HG02885 (cell line): ENCODE results near the gene BEND3.
"Not testable (repeated sequence)": the region's sequence is repeated elsewhere in the genome, so short reads cannot be mapped to it uniquely, and the experiment has no call there.

Experiments used
- ATAC-seq: cut with Tn5 transposase; IDR thresholded peaks from one replicate; pipeline ENCODE4 v1.9.1; 2021; ENCODE audit warnings: mild to moderate bottlenecking; ENCODE audit not compliant: unreplicated experiment, poor library complexity

The BEND3 gene

DNA sequence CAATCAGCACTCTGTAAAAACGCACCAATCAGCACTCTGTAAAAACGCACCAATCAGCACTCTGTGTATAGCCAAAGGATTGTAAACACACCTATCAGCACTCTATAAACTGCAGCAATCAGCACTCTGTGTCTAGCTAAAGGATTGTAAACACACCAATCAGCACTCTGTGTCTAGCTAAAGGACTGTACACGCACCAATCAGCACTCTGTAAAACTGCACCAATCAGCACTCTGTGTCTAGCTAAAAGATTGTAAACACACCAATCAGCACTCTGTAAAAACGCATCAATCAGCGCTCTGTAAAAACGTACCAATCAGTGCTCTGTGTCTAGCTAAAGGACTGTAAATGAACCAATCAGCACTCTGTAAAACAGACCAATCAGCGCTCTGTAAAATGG is 30.9 kb downstream of the BEND3 start:
- not testable (repeated sequence) for ATAC-seq

DNA sequence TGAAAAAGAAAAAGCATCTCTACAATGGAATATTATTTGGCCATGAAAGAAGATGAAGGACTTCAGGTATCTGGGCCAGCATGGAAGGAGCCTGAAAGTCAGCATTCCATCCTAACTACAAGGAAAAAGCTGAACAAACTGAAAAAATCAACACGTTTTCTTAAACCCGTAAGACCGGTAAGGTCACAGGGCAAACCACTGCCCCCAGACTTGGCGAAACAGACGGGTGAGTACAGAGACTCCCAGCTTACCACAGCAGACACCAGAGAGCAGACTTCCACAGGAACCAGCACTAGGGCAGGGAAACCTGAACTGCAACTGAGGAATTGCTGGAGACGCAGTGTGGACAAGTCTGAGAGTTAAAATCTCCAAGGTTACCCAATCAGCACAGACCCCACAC is 31.4 kb downstream of the BEND3 start:
- no peak for ATAC-seq

DNA sequence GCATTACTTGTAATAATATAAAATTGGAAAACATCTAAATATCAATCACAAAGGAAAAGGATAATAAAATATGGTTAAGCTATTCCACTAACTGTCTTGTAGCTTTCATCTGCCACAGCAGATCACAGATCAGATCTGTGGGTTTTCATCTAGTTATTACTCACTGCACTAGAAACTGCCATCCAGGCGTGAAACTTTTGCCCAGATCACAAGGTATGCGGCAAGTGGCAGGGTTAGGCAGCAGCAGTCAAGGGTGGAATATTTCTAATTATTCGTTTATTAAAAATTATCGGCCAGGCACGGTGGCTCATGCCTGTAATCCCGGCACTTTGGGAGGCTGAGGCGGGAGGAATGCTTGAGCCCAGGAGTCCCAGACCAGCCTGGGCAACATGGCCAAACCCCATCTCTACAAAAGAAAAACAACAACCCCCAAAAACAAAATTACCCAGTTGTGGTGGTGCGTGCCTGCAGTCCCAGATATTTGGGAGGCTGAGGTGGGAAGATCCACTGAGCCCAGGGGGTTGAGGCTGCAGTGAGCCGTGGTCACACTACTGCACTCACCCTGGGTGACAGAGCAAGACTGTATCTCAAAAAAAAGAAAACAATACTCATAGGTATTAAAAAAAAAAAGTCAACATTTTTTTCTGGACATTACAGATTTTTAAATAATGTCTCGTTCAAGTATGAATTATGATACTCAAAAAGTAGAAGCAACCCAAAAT is 32.1 kb downstream of the BEND3 start:
- ATAC-seq, result peak; percentile 40

DNA sequence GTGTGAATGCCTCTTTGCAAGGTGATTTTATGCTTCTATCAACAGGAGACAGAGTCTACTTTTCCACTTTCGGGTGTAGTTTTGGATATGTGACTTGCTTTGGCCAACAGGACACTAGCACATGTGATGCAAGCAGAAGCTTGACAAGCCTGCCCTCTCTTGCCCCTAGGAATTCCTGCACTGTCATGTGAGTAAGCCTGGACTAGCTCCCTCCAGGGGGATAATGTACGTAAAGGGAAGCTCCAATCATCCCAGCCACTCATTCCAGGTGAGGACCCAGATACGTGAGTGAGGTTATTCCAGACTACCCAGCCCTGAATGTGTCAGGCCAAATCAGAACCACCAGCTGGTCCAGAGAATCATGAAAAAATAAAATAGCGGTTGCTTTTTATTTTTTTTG is 33.3 kb downstream of the BEND3 start:
- ATAC-seq, result no peak

DNA sequence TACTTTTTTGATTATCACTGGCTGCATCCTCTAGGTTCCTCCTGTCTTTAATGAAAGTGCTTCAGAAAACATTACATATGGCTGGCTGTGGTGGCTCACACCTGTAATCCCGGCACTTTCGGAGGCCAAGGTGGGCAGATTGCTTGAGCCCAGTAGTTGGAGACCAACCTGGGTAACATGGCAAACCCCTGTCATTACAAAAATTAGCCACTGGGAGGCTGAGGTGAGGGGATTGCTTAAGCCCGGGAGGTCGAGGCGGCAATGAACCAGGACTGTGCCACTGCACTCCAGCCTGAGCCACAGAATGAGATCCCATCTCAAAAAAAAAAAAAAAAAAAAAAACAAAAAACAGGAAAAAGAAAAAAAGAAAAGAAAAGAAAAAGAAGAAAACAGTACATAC is 35.3 kb downstream of the BEND3 start:
- no peak for ATAC-seq

DNA sequence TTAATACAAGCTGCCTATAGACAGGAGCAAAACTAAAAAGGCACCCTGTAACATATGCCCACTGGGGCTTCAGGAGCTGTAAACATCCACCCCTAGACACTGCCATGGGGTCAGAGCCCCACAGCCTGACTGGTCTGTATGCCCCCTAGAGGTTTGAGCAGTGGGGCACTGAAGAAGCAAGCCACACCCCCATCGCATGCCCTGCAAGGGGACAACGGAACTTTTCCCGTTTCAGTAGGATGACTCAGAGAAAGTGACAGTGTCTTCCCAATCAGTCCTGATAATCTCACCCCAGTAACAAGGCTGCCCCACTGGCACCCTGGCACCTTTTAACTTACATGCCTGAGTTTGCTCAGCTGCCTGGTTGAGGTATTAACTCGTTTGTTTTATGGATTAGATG is 35.9 kb downstream of the BEND3 start:
- ATAC-seq, result no peak

DNA sequence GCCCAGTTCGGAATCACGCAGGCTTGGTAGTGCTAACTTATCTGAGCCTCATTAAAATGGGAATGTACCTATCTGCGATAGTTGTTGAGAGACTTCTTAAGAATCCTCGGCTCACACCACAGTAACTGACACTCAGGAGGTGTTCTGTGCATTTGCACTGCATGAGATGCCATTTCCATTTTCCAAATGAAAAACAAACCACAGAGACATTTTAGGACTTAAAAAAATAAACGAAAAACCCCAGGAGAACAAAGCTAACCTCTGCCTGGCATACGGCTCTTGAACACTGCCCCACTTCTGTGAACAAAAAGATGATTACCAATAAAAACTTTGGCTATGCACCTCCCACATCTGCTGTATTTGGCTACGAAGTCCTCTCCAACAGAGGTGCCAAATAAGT is 37.6 kb downstream of the BEND3 start:
- no peak for ATAC-seq

DNA sequence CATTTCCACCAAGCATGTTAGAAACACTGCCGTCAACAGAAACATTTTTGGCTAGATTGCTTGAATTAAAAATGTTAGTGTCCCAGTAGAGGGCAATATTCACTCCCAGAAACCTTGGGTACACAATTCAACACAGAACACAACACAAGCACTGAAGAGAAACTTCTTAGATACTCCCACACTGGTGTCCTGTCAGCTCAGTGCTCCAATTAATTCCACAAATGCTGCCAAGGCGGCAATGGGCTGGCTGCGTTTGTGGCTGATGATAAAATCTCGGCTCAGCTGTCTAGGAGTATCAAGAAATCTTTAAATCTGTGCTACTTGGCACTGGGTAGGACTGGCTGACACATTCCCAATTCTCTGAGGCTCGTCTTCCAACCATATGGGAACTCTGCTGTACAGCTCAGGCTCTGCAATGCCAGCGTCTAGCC is 39.3 kb downstream of the BEND3 start:
- ATAC-seq, result no peak

DNA sequence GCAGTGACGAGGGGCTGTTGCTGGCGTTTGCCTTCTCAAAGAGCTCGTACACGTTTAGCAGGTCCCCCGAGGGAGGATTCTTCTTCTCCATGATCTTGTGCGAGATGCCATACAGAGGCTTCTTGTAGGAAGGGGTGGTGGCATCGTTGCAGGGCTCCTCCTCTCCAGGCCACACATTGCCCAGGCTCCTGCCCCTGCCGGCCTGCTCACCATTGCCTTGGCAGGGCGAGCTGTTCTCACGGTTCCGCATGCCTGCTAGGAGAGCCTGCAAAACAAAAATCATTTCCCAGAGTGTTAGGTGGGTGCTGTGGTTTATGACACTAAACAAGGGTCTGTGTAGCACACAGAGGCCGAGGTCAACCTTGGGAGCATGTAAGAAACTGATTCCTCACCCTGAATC is 44.6 kb downstream of the BEND3 start:
- ATAC-seq, result no peak

DNA sequence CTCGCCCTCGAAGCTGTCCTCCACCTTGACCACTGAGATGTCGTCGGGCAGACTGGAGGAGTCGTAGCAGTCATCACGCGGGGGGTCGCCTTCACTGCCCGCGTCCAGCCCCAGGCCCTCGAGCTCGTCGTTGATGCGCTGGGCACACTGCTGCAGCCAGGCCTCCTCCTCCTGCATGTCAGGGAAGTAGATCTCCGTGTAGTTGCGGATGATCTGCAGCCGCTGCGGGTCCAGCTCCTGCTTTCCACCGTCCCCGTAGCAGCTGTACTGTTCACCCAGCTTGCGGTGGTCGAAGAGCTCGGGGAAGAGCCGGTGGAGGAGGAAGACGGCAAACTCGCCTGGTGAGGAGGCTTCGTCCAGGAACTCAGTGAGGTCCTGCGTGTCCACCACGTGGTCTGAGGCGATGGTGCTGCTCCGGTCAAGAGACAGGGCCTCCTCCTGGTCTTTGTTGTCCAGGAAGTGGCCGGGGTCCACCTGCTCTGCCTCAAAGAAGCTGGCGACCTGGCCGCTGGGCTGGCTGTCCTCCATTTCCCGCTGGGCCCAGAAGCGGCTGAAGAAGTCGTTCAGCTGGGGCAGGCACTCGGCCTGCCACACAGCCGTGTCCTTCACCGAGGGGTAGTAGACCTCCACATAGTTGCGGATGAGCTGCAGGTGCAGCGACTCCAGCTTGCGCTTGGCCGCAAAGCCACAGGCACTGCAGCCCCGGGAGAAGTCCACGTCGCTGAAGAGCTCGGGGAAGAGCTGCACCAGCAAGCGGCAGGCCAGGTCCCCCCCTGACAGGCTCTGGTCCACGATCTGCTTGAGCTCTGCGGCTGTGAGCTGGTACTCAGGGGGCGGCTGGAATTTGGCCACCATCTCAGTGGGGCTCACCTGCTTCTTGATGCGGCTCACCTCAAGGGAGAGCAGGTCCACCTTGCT is 45.4 kb downstream of the BEND3 start:
- ATAC-seq, result no peak

DNA sequence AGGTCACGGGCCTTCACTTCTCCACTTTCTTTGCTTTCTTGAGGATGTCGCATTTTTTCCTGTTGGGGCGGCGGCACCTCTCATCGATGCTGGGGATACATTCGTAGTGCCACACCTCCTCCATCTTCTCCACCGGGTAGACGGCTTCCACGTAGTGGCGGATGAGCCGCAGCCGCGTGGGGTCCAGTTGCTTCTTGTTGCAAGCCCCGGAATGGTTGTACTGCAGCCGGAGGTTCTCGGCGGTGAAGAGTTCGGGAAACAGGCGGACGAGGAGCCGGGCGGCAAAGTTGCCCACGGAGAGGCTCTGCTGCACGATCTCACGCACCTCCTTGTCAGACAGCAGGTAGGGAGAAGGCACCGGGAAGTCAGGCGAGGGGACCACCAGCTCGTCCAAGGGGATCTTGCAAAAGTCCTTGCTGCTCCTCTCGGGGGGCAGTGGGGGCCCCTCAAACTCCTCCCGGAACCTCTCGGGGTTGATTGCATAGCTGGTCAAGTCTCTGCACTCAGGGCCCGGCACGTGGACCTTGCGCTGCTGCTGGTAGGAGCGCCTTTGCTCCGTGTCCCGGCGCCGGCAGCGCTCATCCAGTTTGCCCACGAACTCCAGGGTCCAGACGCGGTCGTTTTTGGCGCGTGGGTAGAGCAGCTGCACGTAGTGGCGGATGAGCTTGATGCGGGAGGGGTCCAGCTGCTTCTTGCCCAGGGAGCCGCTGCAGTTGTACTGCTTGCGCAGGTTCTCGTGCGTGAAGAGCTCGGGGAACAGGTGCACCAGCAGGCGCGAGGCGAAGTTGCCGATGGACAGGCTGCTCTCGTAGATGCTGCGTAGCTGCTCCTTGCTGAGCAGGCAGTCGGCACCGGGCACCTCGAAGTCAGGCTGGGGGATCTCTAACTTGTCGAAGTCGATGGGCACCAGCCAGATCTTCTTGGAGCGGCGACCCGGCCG is 46.4 kb downstream of the BEND3 start:
- no peak for ATAC-seq

DNA sequence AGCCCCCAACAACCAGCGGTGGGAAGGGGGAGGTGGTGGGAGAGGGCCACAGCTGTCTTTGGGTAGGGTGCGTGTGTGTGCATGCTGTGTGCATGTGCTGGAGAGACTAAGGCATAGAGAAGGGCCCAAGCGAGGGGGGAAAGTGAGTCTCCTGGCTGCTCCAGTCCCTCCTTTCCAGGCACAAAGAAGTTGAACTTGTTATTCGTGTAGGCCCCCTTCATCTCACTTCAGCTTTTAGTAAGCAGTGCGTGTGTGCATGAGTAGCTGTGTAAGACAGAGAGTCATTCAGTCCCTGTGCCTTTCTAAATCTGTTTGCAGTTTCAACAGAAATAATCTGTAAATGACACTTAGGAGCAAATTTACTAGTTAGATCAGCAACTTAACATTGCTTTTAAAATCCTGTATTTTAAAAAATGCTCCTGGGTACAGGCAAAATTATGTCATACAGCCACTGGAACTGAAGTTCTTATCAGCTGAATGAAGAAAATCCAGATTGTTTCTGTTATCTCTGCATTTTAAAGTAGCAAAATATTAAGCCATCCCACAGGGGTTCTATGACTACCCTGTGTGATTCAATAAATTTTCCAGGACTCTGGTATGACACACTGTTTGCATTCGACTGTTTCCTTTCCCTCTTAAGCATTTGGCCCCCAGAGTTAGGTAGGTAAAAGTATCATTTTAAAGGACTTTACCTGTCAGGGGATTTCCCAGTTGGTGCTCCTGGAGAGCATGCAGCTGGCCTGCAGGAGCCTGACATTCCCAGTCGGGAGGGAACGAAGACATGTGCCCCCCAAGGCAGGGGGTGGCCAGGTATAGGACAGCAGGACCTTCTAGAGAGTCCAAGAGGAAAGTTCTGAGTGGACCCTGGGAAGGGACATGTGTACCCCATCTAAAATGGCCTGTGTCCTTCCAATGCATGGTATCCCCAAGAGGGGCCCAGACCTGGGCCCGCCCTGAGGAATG is 48.3 kb downstream of the BEND3 start:
- peak; percentile 70 for ATAC-seq

DNA sequence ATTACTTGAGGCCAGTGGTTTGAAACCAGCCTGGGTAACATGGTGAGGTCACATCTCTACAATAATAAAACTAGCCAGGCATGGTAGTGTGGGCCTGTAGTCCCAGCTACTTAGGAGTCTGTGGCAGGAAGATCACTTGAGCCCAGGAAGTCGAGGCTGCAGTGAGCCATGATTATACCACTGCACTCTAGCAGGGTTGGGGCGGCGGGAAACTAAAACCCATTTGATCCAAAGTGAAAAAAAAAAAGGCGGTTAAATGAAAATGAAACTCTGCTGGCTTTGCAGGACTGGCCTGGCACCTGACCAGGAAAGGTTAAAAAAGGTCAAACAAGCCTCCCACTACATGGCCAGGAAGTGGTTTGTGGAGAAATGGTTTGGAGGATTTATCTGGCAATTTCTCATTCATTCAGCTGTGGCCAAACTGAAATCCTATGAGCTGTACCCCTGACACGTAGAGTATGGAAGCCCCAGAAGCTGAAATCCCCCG is 50.7 kb downstream of the BEND3 start:
- ATAC-seq, result no peak

DNA sequence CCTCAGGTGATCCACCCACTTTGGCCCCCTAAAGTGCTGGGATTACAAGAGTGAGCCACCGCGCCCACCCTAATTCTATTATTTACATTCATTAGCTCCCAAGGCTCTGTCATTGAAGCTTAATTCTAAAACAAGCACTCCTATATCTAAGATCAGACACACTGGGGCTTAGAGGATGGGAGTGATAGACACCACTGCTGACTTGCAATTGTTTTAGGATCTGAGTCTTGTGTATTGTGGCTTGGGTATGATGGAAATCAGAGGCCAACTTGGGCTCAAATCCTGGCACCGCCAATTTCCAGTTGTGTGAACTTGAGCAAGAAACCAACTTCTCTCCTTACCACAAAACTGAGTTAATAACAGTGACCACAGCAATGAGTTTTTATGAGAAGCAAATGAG is 52.6 kb downstream of the BEND3 start:
- ATAC-seq, result no peak

DNA sequence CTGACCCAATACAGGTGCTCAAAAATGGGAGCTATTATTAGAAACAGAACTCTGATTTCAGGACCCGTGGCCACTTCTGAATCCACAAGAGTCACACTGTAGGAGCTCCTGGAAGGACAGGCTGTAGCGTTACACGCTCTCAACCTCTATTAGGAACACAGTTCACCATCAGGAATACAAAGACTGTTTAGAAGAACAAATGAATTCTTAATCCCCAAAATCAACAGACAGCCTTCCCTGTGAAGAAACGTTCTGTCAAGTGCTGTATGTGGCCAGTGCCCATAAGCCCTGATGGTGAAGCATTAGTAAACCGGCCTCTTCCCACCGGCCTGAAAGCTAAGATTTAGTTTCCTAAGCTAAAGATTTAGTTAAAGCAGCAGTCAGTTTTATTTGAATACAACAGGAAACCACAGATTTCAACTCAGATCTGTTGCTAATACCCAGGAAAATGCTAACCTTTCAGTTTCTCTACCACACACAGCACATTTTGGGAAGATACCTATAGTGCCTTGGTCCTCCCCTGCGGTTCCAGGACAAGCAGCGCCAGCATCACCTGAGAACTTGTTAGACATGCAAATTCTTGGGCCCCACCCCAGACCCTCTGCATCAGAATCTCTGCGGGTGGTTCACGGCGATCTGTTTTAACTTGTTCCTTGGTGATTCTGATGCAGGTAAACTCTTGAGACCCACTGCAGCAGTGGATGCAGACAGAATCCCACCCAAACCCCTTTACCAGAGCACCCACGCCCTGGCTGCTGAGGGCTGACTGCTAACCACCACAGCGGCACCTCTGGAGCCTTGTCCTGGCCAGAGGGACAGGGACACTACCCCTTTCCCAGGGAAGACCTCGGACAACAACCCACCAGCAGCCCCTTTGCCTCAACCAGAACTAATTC is 53.9 kb downstream of the BEND3 start:
- peak; percentile 63 for ATAC-seq

DNA sequence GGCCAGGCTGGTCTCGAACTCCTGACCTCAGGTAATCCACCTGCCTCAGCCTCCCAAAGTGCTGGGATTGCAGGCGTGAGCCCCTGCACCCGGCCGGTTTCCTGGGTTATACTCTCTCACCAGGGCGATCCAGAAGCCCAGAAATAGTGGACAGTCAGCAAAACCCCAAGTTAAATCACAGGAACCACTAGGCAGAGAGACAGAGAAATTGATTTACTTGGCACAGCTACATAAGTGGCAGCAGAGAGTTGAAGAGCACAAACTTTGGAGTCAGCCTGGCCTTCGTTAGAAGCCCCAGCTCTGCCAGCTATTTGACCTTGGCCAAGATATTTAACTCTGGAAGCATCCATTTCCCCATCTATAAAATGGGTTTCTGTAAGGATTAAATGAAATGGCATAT is 54.6 kb downstream of the BEND3 start:
- ATAC-seq, result no peak

DNA sequence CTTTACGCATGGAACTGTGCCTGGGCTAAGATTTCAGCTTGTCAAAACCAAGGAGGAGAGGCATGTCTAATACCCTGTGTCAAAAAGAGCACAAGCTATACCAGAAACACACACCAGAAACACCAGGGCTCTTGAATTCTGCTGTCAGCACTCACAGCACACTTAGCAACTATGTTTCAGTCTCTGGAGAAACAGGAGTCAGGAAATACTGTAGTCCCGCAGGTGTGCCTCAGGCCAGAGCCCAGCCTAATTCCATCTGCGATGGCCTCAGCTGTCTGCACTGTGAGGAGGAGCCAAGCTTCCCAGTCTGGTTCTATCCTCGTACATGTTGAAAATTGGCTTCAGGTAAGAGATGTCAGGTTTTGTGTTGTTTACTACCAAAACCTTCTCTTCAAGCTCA is 55.7 kb downstream of the BEND3 start:
- no peak for ATAC-seq

DNA sequence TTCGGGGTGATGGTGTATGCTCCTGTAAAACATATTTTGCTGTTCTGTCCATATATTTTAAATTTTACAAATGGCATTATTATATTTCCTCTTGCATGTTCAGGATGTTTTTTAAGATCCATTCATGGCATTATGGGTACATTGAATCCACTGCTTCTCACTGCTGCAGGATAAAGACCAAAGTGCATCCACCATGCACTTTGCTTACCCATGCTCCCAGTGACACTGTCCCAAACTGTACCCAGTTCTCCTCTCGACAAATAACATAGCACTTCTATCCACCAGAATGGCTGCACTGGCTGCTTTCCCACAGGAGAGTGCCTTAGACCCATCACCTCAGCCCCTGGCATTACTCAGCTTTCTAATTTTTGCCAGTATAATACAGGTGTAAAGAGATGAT is 57.6 kb downstream of the BEND3 start:
- no peak for ATAC-seq
